ENCODE results near the gene ZSWIM6. TPM values are rescaled to one million over a fixed set of nuclear protein-coding genes. Genes with fewer than 3 reads are reported as not detected.
A peak's percentile ranks its signal among the peaks of the same experiment; 100 is the strongest.

ZSWIM6 gene
- polyA plus RNA-seq, 2 of the 4 experiments (the other 2 are of a cell fraction) = 8.9 to 18.0 TPM

DNA sequence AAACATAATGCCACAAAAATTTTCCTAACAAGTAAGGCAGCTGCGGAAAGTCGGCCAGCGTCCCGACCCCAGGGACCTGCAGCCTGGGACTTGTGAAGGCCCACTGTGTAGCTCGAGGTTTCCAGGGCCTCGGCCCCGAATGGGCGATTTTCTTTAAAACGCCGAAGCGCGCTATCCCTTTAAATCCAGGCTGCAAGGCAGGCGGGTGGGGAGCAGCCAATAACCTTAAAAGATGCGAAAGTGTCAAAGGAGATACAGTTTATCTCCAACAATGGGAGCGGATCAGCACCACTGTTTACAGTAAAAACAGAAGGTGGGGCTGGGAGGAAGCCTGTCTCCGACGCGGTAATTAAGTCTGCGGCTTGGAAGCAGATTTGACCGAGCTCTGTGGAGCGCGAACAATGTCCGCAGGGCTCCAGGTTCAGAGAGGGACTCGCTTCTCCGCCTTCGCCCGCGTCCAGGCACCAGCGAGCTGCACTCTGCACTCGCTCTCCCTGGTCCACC lies 1.7 kb upstream of the ZSWIM6 start:
- FAIRE-seq (no peak), ATAC-seq (peak; percentile 8 to 9; a peak in 4 of 6 replicates), DNase-seq (ENCODE audit: low read depth in 1 of 2, low spot score in 1 of 2) (peak; percentile 59 to 69)
- Histone ChIP-seq H3K4me2 (peak overlapping the region; percentile 90), H3K27ac (peak overlapping the region; percentile 88 to 94), H3K4me3 (peak overlapping the region; percentile 85), H3K9me3 (no peaks in the 10 kb centered on the region), H3K4me1 (peaks cover 40% of the 10 kb centered on the region)
- WGBS (ENCODE audit: missing lambda C conversion rate) = 2% methylated on average over 30 of the region's 30 CpGs
- CTCF ChIA-PET = interaction anchor here (0.6 to 5.7 kb wide), 27 partner anchors 9 to 372 kb away, joined by 3 to 73 read pairs (median 6); partner anchors contain the start of gene SMIM15
- POLR2A ChIA-PET = interaction anchor here (1.5 to 3.9 kb wide), 8 partner anchors 10 to 166 kb away, joined by 4 to 124 read pairs (median 20); no protein-coding TSS in a partner anchor
- TF ChIP-seq HOXB13 (CRISPR knock-in tag; IDR thresholded peaks at IDR 0.05; ENCODE audit: low read depth) (no peak), RNF2 (IDR thresholded peaks at IDR 0.05; ENCODE audit: borderline replicate concordance, low read depth) (no peak), JUN (IDR thresholded peaks at IDR 0.05) (no peak), EP300 (IDR thresholded peaks at IDR 0.05) (no peak), SREBF2 (IDR thresholded peaks at IDR 0.05) (no peak), EHF (CRISPR knock-in tag; IDR thresholded peaks at IDR 0.05) (no peak)
- TF ChIP-seq, protein P1, sequence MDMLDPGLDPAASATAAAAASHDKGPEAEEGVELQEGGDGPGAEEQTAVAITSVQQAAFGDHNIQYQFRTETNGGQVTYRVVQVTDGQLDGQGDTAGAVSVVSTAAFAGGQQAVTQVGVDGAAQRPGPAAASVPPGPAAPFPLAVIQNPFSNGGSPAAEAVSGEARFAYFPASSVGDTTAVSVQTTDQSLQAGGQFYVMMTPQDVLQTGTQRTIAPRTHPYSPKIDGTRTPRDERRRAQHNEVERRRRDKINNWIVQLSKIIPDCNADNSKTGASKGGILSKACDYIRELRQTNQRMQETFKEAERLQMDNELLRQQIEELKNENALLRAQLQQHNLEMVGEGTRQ (IDR thresholded peaks at IDR 0.05) = no peak
- TF ChIP-seq, protein P2, sequence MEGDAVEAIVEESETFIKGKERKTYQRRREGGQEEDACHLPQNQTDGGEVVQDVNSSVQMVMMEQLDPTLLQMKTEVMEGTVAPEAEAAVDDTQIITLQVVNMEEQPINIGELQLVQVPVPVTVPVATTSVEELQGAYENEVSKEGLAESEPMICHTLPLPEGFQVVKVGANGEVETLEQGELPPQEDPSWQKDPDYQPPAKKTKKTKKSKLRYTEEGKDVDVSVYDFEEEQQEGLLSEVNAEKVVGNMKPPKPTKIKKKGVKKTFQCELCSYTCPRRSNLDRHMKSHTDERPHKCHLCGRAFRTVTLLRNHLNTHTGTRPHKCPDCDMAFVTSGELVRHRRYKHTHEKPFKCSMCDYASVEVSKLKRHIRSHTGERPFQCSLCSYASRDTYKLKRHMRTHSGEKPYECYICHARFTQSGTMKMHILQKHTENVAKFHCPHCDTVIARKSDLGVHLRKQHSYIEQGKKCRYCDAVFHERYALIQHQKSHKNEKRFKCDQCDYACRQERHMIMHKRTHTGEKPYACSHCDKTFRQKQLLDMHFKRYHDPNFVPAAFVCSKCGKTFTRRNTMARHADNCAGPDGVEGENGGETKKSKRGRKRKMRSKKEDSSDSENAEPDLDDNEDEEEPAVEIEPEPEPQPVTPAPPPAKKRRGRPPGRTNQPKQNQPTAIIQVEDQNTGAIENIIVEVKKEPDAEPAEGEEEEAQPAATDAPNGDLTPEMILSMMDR (IDR thresholded peaks at IDR 0.05) = no peak
- TF ChIP-seq, protein P3, sequence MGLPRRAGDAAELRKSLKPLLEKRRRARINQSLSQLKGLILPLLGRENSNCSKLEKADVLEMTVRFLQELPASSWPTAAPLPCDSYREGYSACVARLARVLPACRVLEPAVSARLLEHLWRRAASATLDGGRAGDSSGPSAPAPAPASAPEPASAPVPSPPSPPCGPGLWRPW (IDR thresholded peaks at IDR 0.05) = no peak
- TF ChIP-seq, protein P4, sequence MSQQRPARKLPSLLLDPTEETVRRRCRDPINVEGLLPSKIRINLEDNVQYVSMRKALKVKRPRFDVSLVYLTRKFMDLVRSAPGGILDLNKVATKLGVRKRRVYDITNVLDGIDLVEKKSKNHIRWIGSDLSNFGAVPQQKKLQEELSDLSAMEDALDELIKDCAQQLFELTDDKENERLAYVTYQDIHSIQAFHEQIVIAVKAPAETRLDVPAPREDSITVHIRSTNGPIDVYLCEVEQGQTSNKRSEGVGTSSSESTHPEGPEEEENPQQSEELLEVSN (IDR thresholded peaks at IDR 0.05; ENCODE audit: borderline replicate concordance, low read depth) = no peak

DNA sequence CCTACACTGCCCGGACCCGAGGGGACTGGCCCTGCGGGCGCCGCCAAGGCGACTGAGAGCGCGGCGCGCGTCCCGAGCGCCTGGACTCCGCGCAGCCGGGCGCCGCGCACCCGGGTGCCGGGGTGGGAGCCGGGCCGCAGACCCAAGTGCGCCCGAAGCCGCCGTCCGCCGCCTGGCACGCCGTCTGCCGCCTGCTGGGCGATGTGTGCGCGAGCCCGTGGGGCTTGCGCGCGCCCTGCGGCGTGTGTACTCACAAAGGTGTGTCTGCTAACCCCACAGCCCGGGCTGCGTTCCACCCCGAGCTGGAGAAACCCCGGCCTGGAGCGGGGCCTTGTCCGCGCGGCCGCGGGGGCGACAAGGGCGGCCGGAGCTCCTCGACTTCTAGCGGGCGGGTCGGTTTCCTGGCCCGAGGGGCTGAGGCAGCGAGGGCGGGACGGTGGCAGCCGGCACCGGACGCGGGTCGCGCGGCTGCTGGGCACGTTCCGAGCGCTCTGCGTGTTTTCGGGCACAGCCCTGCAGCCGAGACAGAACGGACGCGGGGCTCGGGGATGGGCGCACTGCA lies 1.1 kb upstream of the ZSWIM6 start:
- H3K9me3 ChIP-seq = no peaks in the 10 kb centered on the region
- DNase-seq (ENCODE audit: low read depth in 1 of 2, low spot score in 1 of 2) = peak; percentile 70 to 82
- 0% methylated on average over 1 of the region's 80 CpGs for WGBS (ENCODE audit: missing lambda C conversion rate)
- FAIRE-seq = no peak
- H3K4me1 ChIP-seq = peaks cover 42% of the 10 kb centered on the region
- ATAC-seq = peak; percentile 63 to 66
- H3K27ac ChIP-seq = peak overlapping the region; percentile 88 to 94
- peak overlapping the region; percentile 85 for H3K4me3 ChIP-seq
- ChIA-PET POLR2A (interaction anchor here (0.7 to 3.9 kb wide), 22 partner anchors 10 to 311 kb away, joined by 3 to 124 read pairs (median 6); partner anchors contain the start of gene SMIM15), CTCF (interaction anchor here (0.6 to 5.7 kb wide), 35 partner anchors 10 to 372 kb away, joined by 3 to 73 read pairs (median 5); partner anchors contain the start of gene SMIM15)
- peak overlapping the region; percentile 90 for H3K4me2 ChIP-seq
- TF ChIP-seq MAZ (IDR thresholded peaks at IDR 0.05; ENCODE audit: borderline replicate concordance, low read depth, low read length) (no peak), FOSL2 (IDR thresholded peaks at IDR 0.05) (no peak), FOSL2 (CRISPR knock-in tag; IDR thresholded peaks at IDR 0.05) (0 out of 2 replicates have a peak, but pooled peaks have one; percentile 14), HOXA7 (CRISPR knock-in tag; IDR thresholded peaks at IDR 0.05) (no peak), SMC3 (IDR thresholded peaks at IDR 0.05) (peak; percentile 71), FOSB (CRISPR knock-in tag; IDR thresholded peaks at IDR 0.05) (no peak), NPAS2 (CRISPR knock-in tag; IDR thresholded peaks at IDR 0.05; ENCODE audit: borderline replicate concordance) (no peak), EHMT2 (IDR thresholded peaks at IDR 0.05; ENCODE audit: low read depth) (no peak), ZC3H11A (IDR thresholded peaks at IDR 0.05) (no peak), CBX2 (IDR thresholded peaks at IDR 0.05; ENCODE audit: borderline replicate concordance, low read depth) (no peak)
- TF ChIP-seq, protein P5, sequence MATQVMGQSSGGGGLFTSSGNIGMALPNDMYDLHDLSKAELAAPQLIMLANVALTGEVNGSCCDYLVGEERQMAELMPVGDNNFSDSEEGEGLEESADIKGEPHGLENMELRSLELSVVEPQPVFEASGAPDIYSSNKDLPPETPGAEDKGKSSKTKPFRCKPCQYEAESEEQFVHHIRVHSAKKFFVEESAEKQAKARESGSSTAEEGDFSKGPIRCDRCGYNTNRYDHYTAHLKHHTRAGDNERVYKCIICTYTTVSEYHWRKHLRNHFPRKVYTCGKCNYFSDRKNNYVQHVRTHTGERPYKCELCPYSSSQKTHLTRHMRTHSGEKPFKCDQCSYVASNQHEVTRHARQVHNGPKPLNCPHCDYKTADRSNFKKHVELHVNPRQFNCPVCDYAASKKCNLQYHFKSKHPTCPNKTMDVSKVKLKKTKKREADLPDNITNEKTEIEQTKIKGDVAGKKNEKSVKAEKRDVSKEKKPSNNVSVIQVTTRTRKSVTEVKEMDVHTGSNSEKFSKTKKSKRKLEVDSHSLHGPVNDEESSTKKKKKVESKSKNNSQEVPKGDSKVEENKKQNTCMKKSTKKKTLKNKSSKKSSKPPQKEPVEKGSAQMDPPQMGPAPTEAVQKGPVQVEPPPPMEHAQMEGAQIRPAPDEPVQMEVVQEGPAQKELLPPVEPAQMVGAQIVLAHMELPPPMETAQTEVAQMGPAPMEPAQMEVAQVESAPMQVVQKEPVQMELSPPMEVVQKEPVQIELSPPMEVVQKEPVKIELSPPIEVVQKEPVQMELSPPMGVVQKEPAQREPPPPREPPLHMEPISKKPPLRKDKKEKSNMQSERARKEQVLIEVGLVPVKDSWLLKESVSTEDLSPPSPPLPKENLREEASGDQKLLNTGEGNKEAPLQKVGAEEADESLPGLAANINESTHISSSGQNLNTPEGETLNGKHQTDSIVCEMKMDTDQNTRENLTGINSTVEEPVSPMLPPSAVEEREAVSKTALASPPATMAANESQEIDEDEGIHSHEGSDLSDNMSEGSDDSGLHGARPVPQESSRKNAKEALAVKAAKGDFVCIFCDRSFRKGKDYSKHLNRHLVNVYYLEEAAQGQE (IDR thresholded peaks at IDR 0.05) = no peak
- TF ChIP-seq, protein P6, sequence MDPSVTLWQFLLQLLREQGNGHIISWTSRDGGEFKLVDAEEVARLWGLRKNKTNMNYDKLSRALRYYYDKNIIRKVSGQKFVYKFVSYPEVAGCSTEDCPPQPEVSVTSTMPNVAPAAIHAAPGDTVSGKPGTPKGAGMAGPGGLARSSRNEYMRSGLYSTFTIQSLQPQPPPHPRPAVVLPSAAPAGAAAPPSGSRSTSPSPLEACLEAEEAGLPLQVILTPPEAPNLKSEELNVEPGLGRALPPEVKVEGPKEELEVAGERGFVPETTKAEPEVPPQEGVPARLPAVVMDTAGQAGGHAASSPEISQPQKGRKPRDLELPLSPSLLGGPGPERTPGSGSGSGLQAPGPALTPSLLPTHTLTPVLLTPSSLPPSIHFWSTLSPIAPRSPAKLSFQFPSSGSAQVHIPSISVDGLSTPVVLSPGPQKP (IDR thresholded peaks at IDR 0.05; ENCODE audit: low read depth, low read length) = no peak
- TF ChIP-seq, protein P2 (IDR thresholded peaks at IDR 0.05) = peak; percentile 42
- TF ChIP-seq, protein P7, sequence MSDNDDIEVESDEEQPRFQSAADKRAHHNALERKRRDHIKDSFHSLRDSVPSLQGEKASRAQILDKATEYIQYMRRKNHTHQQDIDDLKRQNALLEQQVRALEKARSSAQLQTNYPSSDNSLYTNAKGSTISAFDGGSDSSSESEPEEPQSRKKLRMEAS (IDR thresholded peaks at IDR 0.05) = peak; percentile 60
